Mesothelial cell of epicardium (in vitro differentiated cells): ENCODE measurements around the gene CACNB3. TPM values are rescaled to one million over a fixed set of nuclear protein-coding genes. Genes with fewer than 3 reads are reported as not detected.

Experiments
- DNase-seq, 2 experiments: peaks; one replicate each; pipeline ENCODE4 v3.0.0; 2021; ENCODE audit warnings: low spot score in 2 of 2; ENCODE audit not compliant: unreplicated experiment in 2 of 2
- H3K27ac Mint-ChIP-seq: 2 replicates; pipeline ENCODE4 v1.8.0; 2021; ENCODE audit warnings: mixed read lengths
- H3K27me3 Mint-ChIP-seq: 2 replicates; pipeline ENCODE4 v1.8.0; 2021; ENCODE audit warnings: low read depth, mixed read lengths
- H3K36me3 Mint-ChIP-seq: 2 replicates; pipeline ENCODE4 v1.8.0; 2021; ENCODE audit warnings: mixed read lengths
- H3K4me1 Mint-ChIP-seq: 2 replicates; pipeline ENCODE4 v1.8.0; 2021; ENCODE audit warnings: mixed read lengths
- H3K4me3 Mint-ChIP-seq: 2 replicates; pipeline ENCODE4 v1.8.0; 2021; ENCODE audit warnings: mild to moderate bottlenecking, moderate library complexity, mixed read lengths
- H3K9me3 Mint-ChIP-seq: 2 replicates; pipeline ENCODE4 v1.8.0; 2021; ENCODE audit warnings: mixed read lengths
- CTCF ChIP-seq: fragments of 200-600 bp; sonication (generic); IDR thresholded peaks from one replicate; pipeline ENCODE4 v1.5.0; 2021; ENCODE audit warnings: antibody characterized with exemption; ENCODE audit not compliant: unreplicated experiment
- total RNA-seq: library from RNA; stranded (reverse); gene quantifications from 3 replicates; pipeline ENCODE4 v1.2.1, GENCODE V29; 2021

The CACNB3 gene
- total RNA-seq, 1 donor from 2014 or later, result 114 TPM

DNA sequence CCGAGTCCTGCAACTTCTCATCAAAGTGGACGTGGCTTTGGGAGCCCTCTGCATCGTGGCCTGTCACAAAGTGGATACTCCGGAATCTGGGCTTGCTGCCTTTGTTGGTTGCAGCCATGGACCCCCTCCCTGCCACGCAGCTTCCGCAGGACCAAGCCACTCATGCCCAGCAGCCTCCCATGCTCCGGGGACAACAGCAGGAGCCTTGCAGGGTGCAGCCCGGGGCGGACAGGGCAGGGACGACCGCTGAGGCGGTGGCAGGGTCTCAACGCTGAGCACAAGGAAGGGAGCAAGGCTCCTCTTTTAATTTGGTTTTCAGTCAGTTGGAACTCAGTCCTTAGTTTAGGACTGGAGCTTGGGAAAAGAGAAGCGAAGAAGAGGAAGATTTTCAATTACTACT, 17.3 kb upstream of the CACNB3 start:
- H3K4me1 Mint-ChIP-seq, result peaks cover under 1% of the 10 kb centered on the region
- no peak overlapping the region for H3K4me3 Mint-ChIP-seq
- no peak for TF ChIP-seq CTCF
- no peaks in the 10 kb centered on the region for H3K9me3 Mint-ChIP-seq
- no peak overlapping the region for H3K27ac Mint-ChIP-seq
- H3K36me3 Mint-ChIP-seq, result no peaks in the 10 kb centered on the region
- DNase-seq, result no peak
- no peaks in the 10 kb centered on the region for H3K27me3 Mint-ChIP-seq

DNA sequence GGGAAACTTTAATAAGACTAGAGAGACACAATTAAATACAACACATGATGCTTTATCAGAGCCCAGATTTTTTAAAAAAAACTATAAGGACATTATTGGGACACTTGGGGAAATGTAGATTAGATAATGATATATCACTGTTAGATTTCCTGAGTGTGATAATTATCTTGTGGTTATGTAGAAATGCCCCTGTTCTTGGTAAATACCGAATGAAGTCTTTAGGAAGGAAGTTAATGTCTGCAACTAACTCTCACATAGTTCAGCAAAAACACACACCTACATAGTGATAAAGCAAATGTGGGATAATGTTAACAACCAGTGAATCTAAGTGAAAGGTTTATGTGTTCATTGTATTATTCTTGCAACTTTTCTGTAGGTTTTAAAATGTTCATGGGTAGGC, 14.6 kb upstream of the CACNB3 start:
- no peak for TF ChIP-seq CTCF
- DNase-seq, result no peak
- Mint-ChIP-seq H3K4me1 (no peaks in the 10 kb centered on the region), H3K27me3 (no peaks in the 10 kb centered on the region), H3K36me3 (no peaks in the 10 kb centered on the region), H3K27ac (no peak overlapping the region), H3K4me3 (no peak overlapping the region), H3K9me3 (no peaks in the 10 kb centered on the region)

DNA sequence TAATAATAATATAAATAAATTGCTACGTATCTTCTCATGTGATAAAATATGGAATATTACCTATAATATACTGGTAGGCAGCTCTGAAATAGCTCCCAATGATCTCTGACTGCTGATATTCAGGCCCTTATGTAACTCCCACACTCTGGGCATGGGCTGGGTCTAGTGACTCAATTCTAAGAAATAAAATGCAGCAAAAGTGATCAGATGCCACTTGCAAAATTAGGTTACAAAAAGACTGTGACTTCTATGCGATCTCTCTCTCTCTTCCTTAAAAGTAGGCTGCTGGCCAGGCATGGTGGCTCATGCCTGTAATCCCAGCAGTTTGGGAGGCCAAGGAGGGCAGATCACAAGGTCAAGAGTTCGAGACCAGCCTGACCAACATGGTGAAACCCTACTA, 10.3 kb upstream of the CACNB3 start:
- DNase-seq, result no peak
- Mint-ChIP-seq H3K4me1 (peaks cover 16% of the 10 kb centered on the region), H3K27ac (no peak overlapping the region), H3K9me3 (no peaks in the 10 kb centered on the region), H3K27me3 (no peaks in the 10 kb centered on the region), H3K36me3 (no peaks in the 10 kb centered on the region), H3K4me3 (no peak overlapping the region)
- no peak for TF ChIP-seq CTCF

DNA sequence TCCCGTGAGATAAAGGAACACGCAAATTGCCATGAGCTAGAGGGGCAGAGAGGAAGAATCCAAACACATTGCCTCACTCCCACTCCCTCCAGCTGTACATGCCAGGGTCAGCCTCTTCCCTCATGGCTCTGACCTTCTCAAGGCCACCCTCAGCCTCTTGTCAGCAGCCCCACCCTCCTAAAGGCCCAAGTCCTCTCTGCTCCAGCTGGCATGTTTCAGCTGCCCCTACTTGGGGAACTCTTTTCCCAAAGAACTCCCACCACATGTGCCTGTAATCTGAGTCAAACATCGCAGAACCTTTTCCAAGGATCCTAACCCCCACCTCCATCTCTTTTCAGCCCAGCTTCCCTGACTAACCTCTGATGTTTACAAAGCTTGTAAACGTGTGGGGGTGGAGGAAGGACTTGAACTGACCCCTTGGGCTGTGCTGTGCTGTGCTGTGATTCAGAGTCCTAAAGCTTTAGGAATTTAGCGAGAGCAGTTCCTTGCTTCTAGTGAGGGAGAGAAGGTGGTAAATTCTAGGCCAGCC, 7.3 kb upstream of the CACNB3 start:
- H3K27me3 Mint-ChIP-seq, result no peaks in the 10 kb centered on the region
- no peak for TF ChIP-seq CTCF
- DNase-seq, result no peak
- peak overlapping the region; percentile 32 for H3K27ac Mint-ChIP-seq
- H3K4me3 Mint-ChIP-seq, result no peak overlapping the region
- H3K4me1 Mint-ChIP-seq, result peaks cover 32% of the 10 kb centered on the region
- no peaks in the 10 kb centered on the region for H3K36me3 Mint-ChIP-seq
- H3K9me3 Mint-ChIP-seq, result no peaks in the 10 kb centered on the region

GRCh38 chr12:48811437-48812090, 6.7 kb upstream of the CACNB3 start:
- no peaks in the 10 kb centered on the region for H3K27me3 Mint-ChIP-seq
- DNase-seq, result no peak
- H3K4me3 Mint-ChIP-seq, result no peak overlapping the region
- H3K9me3 Mint-ChIP-seq, result no peaks in the 10 kb centered on the region
- no peak for TF ChIP-seq CTCF
- H3K27ac Mint-ChIP-seq, result no peak overlapping the region
- H3K36me3 Mint-ChIP-seq, result no peaks in the 10 kb centered on the region
- H3K4me1 Mint-ChIP-seq, result peaks cover 37% of the 10 kb centered on the region
